Measurements from ENCODE around the gene TRIM14. TPM values are rescaled to one million over a fixed set of nuclear protein-coding genes. Genes with fewer than 3 reads are reported as not detected.

TRIM14 gene
- total and polyA plus RNA-seq, 2 of the 13 experiments (the other 11 are each of a cell fraction or from before 2014, with no cell fraction given) = 9.2 to 13.0 TPM

GRCh38 chr9:98168153-98168780 is 49.2 kb upstream of the TRIM14 start (continued):
- no peak for TF ChIP-seq ZNF674 (CRISPR knock-in tag; IDR thresholded peaks at IDR 0.05; ENCODE audit: low read depth)
- no peak for TF ChIP-seq SIN3A (IDR thresholded peaks at IDR 0.05; ENCODE audit: borderline replicate concordance, low read depth, low read length)
- no peak for TF ChIP-seq KDM2A (CRISPR knock-in tag; IDR thresholded peaks at IDR 0.05; ENCODE audit: borderline replicate concordance, low read depth)
- TF ChIP-seq ZNF615 (CRISPR knock-in tag; IDR thresholded peaks at IDR 0.05; ENCODE audit: borderline replicate concordance) = no peak
- TF ChIP-seq, protein P1, sequence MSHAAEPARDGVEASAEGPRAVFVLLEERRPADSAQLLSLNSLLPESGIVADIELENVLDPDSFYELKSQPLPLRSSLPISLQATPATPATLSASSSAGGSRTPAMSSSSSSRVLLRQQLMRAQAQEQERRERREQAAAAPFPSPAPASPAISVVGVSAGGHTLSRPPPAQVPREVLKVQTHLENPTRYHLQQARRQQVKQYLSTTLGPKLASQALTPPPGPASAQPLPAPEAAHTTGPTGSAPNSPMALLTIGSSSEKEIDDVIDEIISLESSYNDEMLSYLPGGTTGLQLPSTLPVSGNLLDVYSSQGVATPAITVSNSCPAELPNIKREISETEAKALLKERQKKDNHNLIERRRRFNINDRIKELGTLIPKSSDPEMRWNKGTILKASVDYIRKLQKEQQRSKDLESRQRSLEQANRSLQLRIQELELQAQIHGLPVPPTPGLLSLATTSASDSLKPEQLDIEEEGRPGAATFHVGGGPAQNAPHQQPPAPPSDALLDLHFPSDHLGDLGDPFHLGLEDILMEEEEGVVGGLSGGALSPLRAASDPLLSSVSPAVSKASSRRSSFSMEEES (CRISPR knock-in tag; IDR thresholded peaks at IDR 0.05) = no peak
- TF ChIP-seq E2F1 (CRISPR knock-in tag; IDR thresholded peaks at IDR 0.05) = no peak
- TF ChIP-seq EHMT2 (IDR thresholded peaks at IDR 0.05; ENCODE audit: borderline replicate concordance, low read depth, low read length) = no peak

DNA sequence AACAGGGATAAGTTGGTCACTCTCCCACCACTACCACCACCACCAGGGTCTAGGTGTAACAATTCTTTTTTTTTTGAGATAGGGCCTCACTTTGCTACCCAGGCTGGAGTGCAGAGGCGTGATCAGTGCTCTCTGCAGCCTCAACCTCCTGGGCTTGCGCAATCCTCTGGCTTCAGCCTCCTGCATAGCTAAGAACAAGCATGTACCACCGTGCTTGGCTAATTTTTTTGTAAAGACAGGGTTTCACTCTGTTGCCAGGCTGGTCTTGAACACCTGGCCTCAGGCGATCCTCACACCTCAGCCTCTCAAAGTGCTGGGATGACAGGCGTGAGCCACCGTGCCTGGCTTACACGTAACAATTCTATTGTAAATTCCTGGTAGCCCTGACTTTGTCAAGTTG is 45.9 kb upstream of the TRIM14 start:
- Histone ChIP-seq H3K4me3 (replicated peaks in 1 of 3; ENCODE audit: insufficient read depth in 1 of 3, low read depth in 2 of 3, low read length in 3 of 3) (no peak overlapping the region), H3K27ac (ENCODE audit: extremely low read length, insufficient read depth, low read length) (no peak overlapping the region), H2AFZ (ENCODE audit: low read length) (no peak overlapping the region), H3K4me2 (ENCODE audit: low read depth, low read length) (no peak overlapping the region), H3K27me3 (ENCODE audit: control insufficient read depth in 1 of 2, insufficient read depth in 2 of 2, low read length in 2 of 2) (no peaks in the 10 kb centered on the region), H4K20me1 (ENCODE audit: insufficient read depth, low read length) (peaks cover 5% of the 10 kb centered on the region; the same call in 1 of the 2 replicates), H3K9me3 (ENCODE audit: low read length) (no peaks in the 10 kb centered on the region), H3K79me2 (ENCODE audit: insufficient read depth, low read length) (peaks cover 36% of the 10 kb centered on the region), H3K36me3 (replicated peaks in 1 of 2; ENCODE audit: control insufficient read depth in 1 of 2, insufficient read depth in 2 of 2, low read length in 2 of 2) (no peaks in the 10 kb centered on the region), H3K9ac (ENCODE audit: insufficient read depth, low read depth, low read length) (no peak overlapping the region), H3K4me1 (ENCODE audit: insufficient read depth, low read length) (peaks cover 47% of the 10 kb centered on the region)
- WGBS (ENCODE audit: low lambda C conversion rate) = 86% methylated on average over 7 of the region's 7 CpGs
- in situ Hi-C loops (cut with HindIII; ENCODE audit: extremely low pct_ligation_motif_present, low pct_unique_long_range_greater_than_20kb) = no loop called here
- ChIA-PET POLR2A (no interaction called here), CTCF (ENCODE audit: low intra/inter-chr PET ratio, low total read pairs) (no interaction called here)
- BruUV-seq (replicated peaks) = no TSS peak
- intact Hi-C loops (cut with micrococcal nuclease; ENCODE audit: unreplicated experiment) = loop anchor here (10.0 kb wide), 1 partner anchor 50 kb away; the partner anchor contains the start of gene TRIM14
- no peak for ATAC-seq
- no peak for FAIRE-seq
- no peak for DNase-seq (ENCODE audit: low spot score)
- TF ChIP-seq CSRNP2 (CRISPR knock-in tag; conservative IDR thresholded peaks at IDR 0.05; ENCODE audit: low read depth) (no peak), CEBPB (IDR thresholded peaks at IDR 0.05; ENCODE audit: borderline replicate concordance, low read depth, low read length) (peak; percentile 93), GABPA (IDR thresholded peaks at IDR 0.05; ENCODE audit: low read depth, low read length) (no peak), GABPA (CRISPR knock-in tag; IDR thresholded peaks at IDR 0.05; ENCODE audit: low read depth) (no peak), KDM5A (IDR thresholded peaks at IDR 0.05; ENCODE audit: borderline replicate concordance, low read length) (no peak), AHDC1 (CRISPR knock-in tag; IDR thresholded peaks at IDR 0.05; ENCODE audit: borderline replicate concordance) (no peak)

Measured in HepG2 (cell line).